Upper lobe of left lung (tissue), 4 donors: ENCODE results near the gene SPRR4.

Experiments used
- CTCF ChIP-seq, 6 experiments: fragments of 450-650 bp in 4 of 6; fragments of 200-600 bp in 2 of 6; sonication (generic) in 2 of 6; IDR thresholded peaks; one replicate each; pipeline ENCODE4 v1.5.1; 2016 to 2019; ENCODE audit warnings: antibody characterized with exemption in 6 of 6
- EP300 ChIP-seq, 4 donors: sonication (generic); formaldehyde crosslinking; IDR thresholded peaks; one replicate each; pipeline ENCODE4 v1.5.1; 2017; ENCODE audit warnings: antibody characterized with exemption in 4 of 4, control low read depth in 2 of 4
- POLR2A ChIP-seq, 4 donors: fragments of 450-650 bp; IDR thresholded peaks; one replicate each; pipeline ENCODE4 v1.5.1; 2016 to 2017; ENCODE audit warnings: antibody characterized with exemption in 4 of 4, mild to moderate bottlenecking in 2 of 4
- POLR2AphosphoS5 ChIP-seq, 2 donors: sonication (generic); formaldehyde crosslinking; IDR thresholded peaks; one replicate each; pipeline ENCODE4 v1.5.1; 2017; ENCODE audit warnings: antibody characterized with exemption in 2 of 2

- TF ChIP-seq POLR2A (IDR thresholded peaks at IDR 0.05) (no peak), CTCF (IDR thresholded peaks at IDR 0.05) (no peak), POLR2AphosphoS5 (IDR thresholded peaks at IDR 0.05) (no peak), EP300 (IDR thresholded peaks at IDR 0.05) (no peak)
These were observed 5.9 kb upstream of the SPRR4 start for GRCh38 chr1:152964536-152964935.
